ENCODE results near the gene CATSPER3.

- no peak for TF ChIP-seq NR1H2 (CRISPR knock-in tag; IDR thresholded peaks at IDR 0.05)
- no peak for TF ChIP-seq ZSCAN18 (CRISPR knock-in tag; IDR thresholded peaks at IDR 0.05)
- TF ChIP-seq, protein P1, sequence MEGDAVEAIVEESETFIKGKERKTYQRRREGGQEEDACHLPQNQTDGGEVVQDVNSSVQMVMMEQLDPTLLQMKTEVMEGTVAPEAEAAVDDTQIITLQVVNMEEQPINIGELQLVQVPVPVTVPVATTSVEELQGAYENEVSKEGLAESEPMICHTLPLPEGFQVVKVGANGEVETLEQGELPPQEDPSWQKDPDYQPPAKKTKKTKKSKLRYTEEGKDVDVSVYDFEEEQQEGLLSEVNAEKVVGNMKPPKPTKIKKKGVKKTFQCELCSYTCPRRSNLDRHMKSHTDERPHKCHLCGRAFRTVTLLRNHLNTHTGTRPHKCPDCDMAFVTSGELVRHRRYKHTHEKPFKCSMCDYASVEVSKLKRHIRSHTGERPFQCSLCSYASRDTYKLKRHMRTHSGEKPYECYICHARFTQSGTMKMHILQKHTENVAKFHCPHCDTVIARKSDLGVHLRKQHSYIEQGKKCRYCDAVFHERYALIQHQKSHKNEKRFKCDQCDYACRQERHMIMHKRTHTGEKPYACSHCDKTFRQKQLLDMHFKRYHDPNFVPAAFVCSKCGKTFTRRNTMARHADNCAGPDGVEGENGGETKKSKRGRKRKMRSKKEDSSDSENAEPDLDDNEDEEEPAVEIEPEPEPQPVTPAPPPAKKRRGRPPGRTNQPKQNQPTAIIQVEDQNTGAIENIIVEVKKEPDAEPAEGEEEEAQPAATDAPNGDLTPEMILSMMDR (IDR thresholded peaks at IDR 0.05): no peak
- no peak for TF ChIP-seq ETV6 (CRISPR knock-in tag; IDR thresholded peaks at IDR 0.05)
- TF ChIP-seq ZNF219 (CRISPR knock-in tag; IDR thresholded peaks at IDR 0.05; ENCODE audit: borderline replicate concordance): no peak
- TF ChIP-seq JAZF1 (CRISPR knock-in tag; IDR thresholded peaks at IDR 0.05): no peak
- no peak; the same call in 1 of the 2 replicates for TF ChIP-seq HMGXB4 (CRISPR knock-in tag; IDR thresholded peaks at IDR 0.05)
- TF ChIP-seq, protein P2, sequence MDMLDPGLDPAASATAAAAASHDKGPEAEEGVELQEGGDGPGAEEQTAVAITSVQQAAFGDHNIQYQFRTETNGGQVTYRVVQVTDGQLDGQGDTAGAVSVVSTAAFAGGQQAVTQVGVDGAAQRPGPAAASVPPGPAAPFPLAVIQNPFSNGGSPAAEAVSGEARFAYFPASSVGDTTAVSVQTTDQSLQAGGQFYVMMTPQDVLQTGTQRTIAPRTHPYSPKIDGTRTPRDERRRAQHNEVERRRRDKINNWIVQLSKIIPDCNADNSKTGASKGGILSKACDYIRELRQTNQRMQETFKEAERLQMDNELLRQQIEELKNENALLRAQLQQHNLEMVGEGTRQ (CRISPR knock-in tag; IDR thresholded peaks at IDR 0.05): 0 out of 2 replicates have a peak, but pooled peaks have one; percentile 17
- TF ChIP-seq, protein P3, sequence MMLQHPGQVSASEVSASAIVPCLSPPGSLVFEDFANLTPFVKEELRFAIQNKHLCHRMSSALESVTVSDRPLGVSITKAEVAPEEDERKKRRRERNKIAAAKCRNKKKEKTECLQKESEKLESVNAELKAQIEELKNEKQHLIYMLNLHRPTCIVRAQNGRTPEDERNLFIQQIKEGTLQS (CRISPR knock-in tag; conservative IDR thresholded peaks at IDR 0.05): no peak
- no peak for TF ChIP-seq CBFB (CRISPR knock-in tag; IDR thresholded peaks at IDR 0.05; ENCODE audit: low read depth)
- TF ChIP-seq SP1 (CRISPR knock-in tag; conservative IDR thresholded peaks at IDR 0.05): no peak
Measured at GRCh38 chr5:135039271-135040033, 71.7 kb downstream of the CATSPER3 start.

Data from WTC11 (cell line).